ENCODE measurements around the gene SPRING1. TPM values are rescaled to one million over a fixed set of nuclear protein-coding genes. Genes with fewer than 3 reads are reported as not detected.

SPRING1 gene
- total and polyA plus RNA-seq, 4 donors = 6.0 to 11.7 (median 8.4) TPM

- TF ChIP-seq SP1 (IDR thresholded peaks at IDR 0.05) (no peak), NR2F2 (IDR thresholded peaks at IDR 0.05) (no peak)
Observed at GRCh38 chr12:116710370-116711150, 27.3 kb downstream of the SPRING1 start (continued).

DNA sequence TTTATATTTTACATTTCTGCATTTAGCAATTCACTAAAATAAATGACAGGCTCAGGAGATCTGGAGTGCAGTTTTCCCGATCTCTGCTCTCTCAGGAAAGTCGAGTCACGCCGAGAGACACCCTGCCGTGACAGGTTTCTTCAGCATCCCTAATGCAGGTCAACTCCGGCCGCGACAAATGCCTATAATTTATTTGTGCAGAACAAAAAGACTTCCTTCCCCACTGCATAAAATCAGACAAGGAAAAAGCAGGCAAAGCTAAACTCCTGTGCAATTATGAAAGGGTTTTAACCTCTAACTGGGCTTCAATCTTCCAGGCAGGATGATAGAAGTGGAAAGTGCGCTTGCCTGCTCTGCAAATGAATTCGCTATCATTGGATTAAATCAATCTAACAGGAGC, 28.1 kb downstream of the SPRING1 start:
- no peak overlapping the region for H3K27ac ChIP-seq (ENCODE audit: low read depth in 1 of 2, low read length in 2 of 2)
- DNase-seq (ENCODE audit: low spot score) = no peak
- H3K4me3 ChIP-seq (ENCODE audit: low read depth in 1 of 3, low read length in 3 of 3) = no peak overlapping the region
- H3K9me3 ChIP-seq (ENCODE audit: control insufficient read depth in 4 of 4, low read length in 3 of 4) = no peaks in the 10 kb centered on the region
- TF ChIP-seq SP1 (IDR thresholded peaks at IDR 0.05) (no peak), FOXA2 (IDR thresholded peaks at IDR 0.05) (no peak), TAF1 (conservative IDR thresholded peaks at IDR 0.05) (no peak), YY1 (IDR thresholded peaks at IDR 0.05) (no peak), NR2F2 (IDR thresholded peaks at IDR 0.05) (no peak), MAX (IDR thresholded peaks at IDR 0.05) (no peak), CTCF (IDR thresholded peaks at IDR 0.05; ENCODE audit: low read depth, low read length, missing input control) (no peak), RAD21 (IDR thresholded peaks at IDR 0.05) (no peak), JUND (IDR thresholded peaks at IDR 0.05) (no peak), GABPA (IDR thresholded peaks at IDR 0.05 in 1 of 2, conservative IDR thresholded peaks at IDR 0.05 in 1 of 2) (no peak), RXRA (IDR thresholded peaks at IDR 0.05) (no peak), HNF4A (conservative IDR thresholded peaks at IDR 0.05) (no peak), FOXA1 (IDR thresholded peaks at IDR 0.05) (no peak), EGR1 (IDR thresholded peaks at IDR 0.05; ENCODE audit: low read depth in 2 of 2) (no peak), HNF4G (IDR thresholded peaks at IDR 0.05) (no peak), REST (IDR thresholded peaks at IDR 0.05) (no peak)
- TF ChIP-seq, protein P1, sequence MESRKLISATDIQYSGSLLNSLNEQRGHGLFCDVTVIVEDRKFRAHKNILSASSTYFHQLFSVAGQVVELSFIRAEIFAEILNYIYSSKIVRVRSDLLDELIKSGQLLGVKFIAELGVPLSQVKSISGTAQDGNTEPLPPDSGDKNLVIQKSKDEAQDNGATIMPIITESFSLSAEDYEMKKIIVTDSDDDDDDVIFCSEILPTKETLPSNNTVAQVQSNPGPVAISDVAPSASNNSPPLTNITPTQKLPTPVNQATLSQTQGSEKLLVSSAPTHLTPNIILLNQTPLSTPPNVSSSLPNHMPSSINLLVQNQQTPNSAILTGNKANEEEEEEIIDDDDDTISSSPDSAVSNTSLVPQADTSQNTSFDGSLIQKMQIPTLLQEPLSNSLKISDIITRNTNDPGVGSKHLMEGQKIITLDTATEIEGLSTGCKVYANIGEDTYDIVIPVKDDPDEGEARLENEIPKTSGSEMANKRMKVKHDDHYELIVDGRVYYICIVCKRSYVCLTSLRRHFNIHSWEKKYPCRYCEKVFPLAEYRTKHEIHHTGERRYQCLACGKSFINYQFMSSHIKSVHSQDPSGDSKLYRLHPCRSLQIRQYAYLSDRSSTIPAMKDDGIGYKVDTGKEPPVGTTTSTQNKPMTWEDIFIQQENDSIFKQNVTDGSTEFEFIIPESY (IDR thresholded peaks at IDR 0.05) = no peak
- TF ChIP-seq, protein P2, sequence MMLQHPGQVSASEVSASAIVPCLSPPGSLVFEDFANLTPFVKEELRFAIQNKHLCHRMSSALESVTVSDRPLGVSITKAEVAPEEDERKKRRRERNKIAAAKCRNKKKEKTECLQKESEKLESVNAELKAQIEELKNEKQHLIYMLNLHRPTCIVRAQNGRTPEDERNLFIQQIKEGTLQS (IDR thresholded peaks at IDR 0.05) = no peak
- no peak overlapping the region for H3K9ac ChIP-seq (ENCODE audit: low read depth in 1 of 2, low read length in 2 of 2)
- WGBS = 65% methylated on average over 10 of the region's 10 CpGs
- no peaks in the 10 kb centered on the region for H3K27me3 ChIP-seq (ENCODE audit: control insufficient read depth in 4 of 4, insufficient read depth in 4 of 4, low read length in 3 of 4)
- no peaks in the 10 kb centered on the region for H3K36me3 ChIP-seq (ENCODE audit: control insufficient read depth in 4 of 4, insufficient read depth in 3 of 4, low read depth in 1 of 4, low read length in 3 of 4)
- H3K4me1 ChIP-seq (ENCODE audit: control insufficient read depth in 4 of 4, insufficient read depth in 4 of 4, low read length in 3 of 4) = peaks cover 0 to 7% (median 2%) of the 10 kb centered on the region in 4 donors
